Fibroblast of skin of right quadriceps (primary cell): ENCODE data around the gene LTBP2.

Experiments used
- DNase-seq: peaks from one replicate; pipeline ENCODE4 v3.0.0-alpha.2; 2013

The LTBP2 gene

GRCh38 chr14:74503938-74504335, 108.1 kb downstream of the LTBP2 start:
- DNase-seq = no peak

GRCh38 chr14:74503291-74503937, 108.6 kb downstream of the LTBP2 start:
- no peak for DNase-seq

- DNase-seq = peak; percentile 52
These were observed 109.6 kb downstream of the LTBP2 start for GRCh38 chr14:74502236-74503019.

GRCh38 chr14:74501691-74502090, 110.3 kb downstream of the LTBP2 start:
- no peak for DNase-seq

GRCh38 chr14:74501135-74501614, 110.9 kb downstream of the LTBP2 start:
- DNase-seq = peak; percentile 84

GRCh38 chr14:74500417-74501134, 111.5 kb downstream of the LTBP2 start:
- DNase-seq = no peak

GRCh38 chr14:74495356-74495755, 116.7 kb downstream of the LTBP2 start:
- DNase-seq = no peak

- peak; percentile 99 for DNase-seq
These were observed 118.4 kb downstream of the LTBP2 start, which contains the start of gene ISCA2 for GRCh38 chr14:74493343-74494261. TSS of gene ISCA2 (plus strand) at chr14:74493765. CDS start at chr14:74493775, 10 bp downstream.

GRCh38 chr14:74492776-74493342, 119.2 kb downstream of the LTBP2 start, which contains the start of gene NPC2:
TSS of gene NPC2 (minus strand) at chr14:74493305. CDS start at chr14:74493274, 31 bp downstream.
- DNase-seq = no peak

GRCh38 chr14:74491956-74492775, 119.9 kb downstream of the LTBP2 start:
- peak; percentile 42 for DNase-seq

GRCh38 chr14:74490486-74490885, 121.6 kb downstream of the LTBP2 start:
- no peak for DNase-seq

GRCh38 chr14:74488786-74489397, 123.1 kb downstream of the LTBP2 start:
- peak; percentile 69 for DNase-seq

GRCh38 chr14:74486164-74486563, 125.9 kb downstream of the LTBP2 start:
- no peak for DNase-seq

GRCh38 chr14:74483321-74483720, 128.7 kb downstream of the LTBP2 start:
- no peak for DNase-seq

GRCh38 chr14:74482571-74482970, 129.5 kb downstream of the LTBP2 start:
- DNase-seq = no peak

GRCh38 chr14:74480046-74480445, 132.0 kb downstream of the LTBP2 start:
- no peak for DNase-seq

- peak; percentile 30 for DNase-seq
These were observed 132.9 kb downstream of the LTBP2 start for GRCh38 chr14:74478996-74479635.

- DNase-seq = no peak
These were observed 135.4 kb downstream of the LTBP2 start for GRCh38 chr14:74476607-74477006.

GRCh38 chr14:74476107-74476506, 135.9 kb downstream of the LTBP2 start:
- no peak for DNase-seq

GRCh38 chr14:74475678-74476077, 136.4 kb downstream of the LTBP2 start:
- peak; percentile 75 for DNase-seq
